Measurements from ENCODE around the gene PTGS1.
"Not testable (repeated sequence)": the region's sequence is repeated elsewhere in the genome, so short reads cannot be mapped to it uniquely, and the experiment has no call there.

PTGS1 gene

DNA sequence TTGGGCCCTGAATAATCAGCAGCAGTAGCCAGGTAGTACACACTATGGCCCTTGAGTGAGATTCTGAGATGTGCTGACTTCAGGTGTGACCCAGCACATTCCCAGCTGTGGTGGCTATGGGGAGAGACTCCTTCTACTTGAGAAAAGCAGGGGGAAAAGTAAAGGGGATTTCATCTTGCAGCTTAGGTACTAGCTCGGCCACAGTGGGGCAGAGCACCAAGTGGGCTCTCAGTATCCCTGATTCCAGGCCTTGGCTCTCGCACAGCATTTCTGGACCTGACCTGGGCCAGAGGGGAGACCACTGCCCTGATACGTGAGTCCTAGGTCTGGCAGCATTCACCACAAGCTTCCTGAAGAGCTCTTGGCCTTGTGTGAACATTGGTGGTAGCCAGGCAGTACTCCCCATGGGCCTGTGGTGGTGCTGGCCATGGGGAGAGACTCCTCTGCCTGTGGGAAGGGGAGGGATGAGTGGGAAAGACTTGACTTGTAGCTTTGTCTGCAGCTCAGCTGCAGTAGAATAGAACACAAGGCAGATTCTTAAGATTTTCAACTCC is 27.6 kb downstream of the PTGS1 start:
- Histone ChIP-seq H3K27me3 (ENCODE audit: control insufficient read depth, insufficient read depth, low read length) (no peaks in the 10 kb centered on the region), H3K79me2 (no peaks in the 10 kb centered on the region), H3K9me3 (ENCODE audit: control insufficient read depth, low read length) (no peaks in the 10 kb centered on the region), H3K4me1 (no peaks in the 10 kb centered on the region), H3K9ac (no peak overlapping the region), H3K36me3 (ENCODE audit: control insufficient read depth, insufficient read depth, low read length) (no peaks in the 10 kb centered on the region), H2AFZ (no peak overlapping the region), H3K4me3 (ENCODE audit: low read depth, low read length) (no peak overlapping the region), H3K4me2 (ENCODE audit: low read length) (no peak overlapping the region), H3K27ac (no peak overlapping the region)
- no peak for TF ChIP-seq CTCF (IDR thresholded peaks at IDR 0.05)

DNA sequence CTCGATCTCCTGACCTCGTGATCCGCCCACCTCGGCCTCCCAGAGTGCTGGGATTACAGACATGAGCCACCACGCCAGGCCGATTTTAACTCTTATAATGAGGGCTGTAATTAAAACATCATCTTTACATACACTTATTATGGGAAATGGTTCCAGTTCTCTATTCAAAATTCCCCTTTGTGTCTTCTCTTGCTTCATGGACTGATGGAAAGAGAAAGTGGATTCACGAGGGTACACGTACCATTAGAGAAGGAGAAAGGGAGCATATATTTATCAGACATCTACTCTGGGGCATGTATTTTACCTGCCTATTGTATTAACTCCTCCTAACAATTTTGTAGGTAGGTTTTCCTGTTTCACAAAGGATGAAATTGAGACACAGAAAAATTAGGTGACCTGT is 31.1 kb downstream of the PTGS1 start:
- H3K4me2 ChIP-seq (ENCODE audit: low read length): no peak overlapping the region
- H3K36me3 ChIP-seq (ENCODE audit: control insufficient read depth, insufficient read depth, low read length): no peaks in the 10 kb centered on the region
- no peaks in the 10 kb centered on the region for H3K27me3 ChIP-seq (ENCODE audit: control insufficient read depth, insufficient read depth, low read length)
- H3K9me3 ChIP-seq (ENCODE audit: control insufficient read depth, low read length): no peaks in the 10 kb centered on the region
- no peak overlapping the region for H3K4me3 ChIP-seq (ENCODE audit: low read depth, low read length)
- TF ChIP-seq CTCF (IDR thresholded peaks at IDR 0.05): no peak
- no peaks in the 10 kb centered on the region for H3K79me2 ChIP-seq
- no peak overlapping the region for H3K27ac ChIP-seq
- no peak overlapping the region for H2AFZ ChIP-seq
- no peaks in the 10 kb centered on the region for H3K4me1 ChIP-seq
- H3K9ac ChIP-seq: no peak overlapping the region

- no peak overlapping the region for H3K4me3 ChIP-seq (ENCODE audit: low read depth, low read length)
- no peaks in the 10 kb centered on the region for H3K79me2 ChIP-seq
- H3K27ac ChIP-seq: no peak overlapping the region
- no peaks in the 10 kb centered on the region for H3K4me1 ChIP-seq
- H3K4me2 ChIP-seq (ENCODE audit: low read length): no peak overlapping the region
- H2AFZ ChIP-seq: no peak overlapping the region
- H3K36me3 ChIP-seq (ENCODE audit: control insufficient read depth, insufficient read depth, low read length): no peaks in the 10 kb centered on the region
- no peak overlapping the region for H3K9ac ChIP-seq
- no peak for TF ChIP-seq CTCF (IDR thresholded peaks at IDR 0.05)
- H3K9me3 ChIP-seq (ENCODE audit: control insufficient read depth, low read length): no peaks in the 10 kb centered on the region
- H3K27me3 ChIP-seq (ENCODE audit: control insufficient read depth, insufficient read depth, low read length): no peaks in the 10 kb centered on the region
Observed at GRCh38 chr9:122402403-122402871, 31.6 kb downstream of the PTGS1 start.

- Histone ChIP-seq H3K9me3 (ENCODE audit: control insufficient read depth, low read length) (no peaks in the 10 kb centered on the region), H3K27ac (no peak overlapping the region), H3K4me1 (no peaks in the 10 kb centered on the region), H2AFZ (no peak overlapping the region), H3K4me2 (ENCODE audit: low read length) (no peak overlapping the region), H3K9ac (no peak overlapping the region), H3K79me2 (no peaks in the 10 kb centered on the region), H3K36me3 (ENCODE audit: control insufficient read depth, insufficient read depth, low read length) (no peaks in the 10 kb centered on the region), H3K27me3 (ENCODE audit: control insufficient read depth, insufficient read depth, low read length) (no peaks in the 10 kb centered on the region), H3K4me3 (ENCODE audit: low read depth, low read length) (no peak overlapping the region)
- no peak for TF ChIP-seq CTCF (IDR thresholded peaks at IDR 0.05)
Observed at GRCh38 chr9:122402874-122403273, 32.0 kb downstream of the PTGS1 start.

- Histone ChIP-seq H2AFZ (no peak overlapping the region), H3K27ac (no peak overlapping the region), H3K79me2 (no peaks in the 10 kb centered on the region), H3K9ac (no peak overlapping the region), H3K4me1 (no peaks in the 10 kb centered on the region), H3K9me3 (ENCODE audit: control insufficient read depth, low read length) (no peaks in the 10 kb centered on the region), H3K4me2 (ENCODE audit: low read length) (no peak overlapping the region), H3K36me3 (ENCODE audit: control insufficient read depth, insufficient read depth, low read length) (no peaks in the 10 kb centered on the region), H3K27me3 (ENCODE audit: control insufficient read depth, insufficient read depth, low read length) (no peaks in the 10 kb centered on the region), H3K4me3 (ENCODE audit: low read depth, low read length) (no peak overlapping the region)
- TF ChIP-seq CTCF (IDR thresholded peaks at IDR 0.05): no peak
Observed at GRCh38 chr9:122403381-122404000, 32.7 kb downstream of the PTGS1 start.

DNA sequence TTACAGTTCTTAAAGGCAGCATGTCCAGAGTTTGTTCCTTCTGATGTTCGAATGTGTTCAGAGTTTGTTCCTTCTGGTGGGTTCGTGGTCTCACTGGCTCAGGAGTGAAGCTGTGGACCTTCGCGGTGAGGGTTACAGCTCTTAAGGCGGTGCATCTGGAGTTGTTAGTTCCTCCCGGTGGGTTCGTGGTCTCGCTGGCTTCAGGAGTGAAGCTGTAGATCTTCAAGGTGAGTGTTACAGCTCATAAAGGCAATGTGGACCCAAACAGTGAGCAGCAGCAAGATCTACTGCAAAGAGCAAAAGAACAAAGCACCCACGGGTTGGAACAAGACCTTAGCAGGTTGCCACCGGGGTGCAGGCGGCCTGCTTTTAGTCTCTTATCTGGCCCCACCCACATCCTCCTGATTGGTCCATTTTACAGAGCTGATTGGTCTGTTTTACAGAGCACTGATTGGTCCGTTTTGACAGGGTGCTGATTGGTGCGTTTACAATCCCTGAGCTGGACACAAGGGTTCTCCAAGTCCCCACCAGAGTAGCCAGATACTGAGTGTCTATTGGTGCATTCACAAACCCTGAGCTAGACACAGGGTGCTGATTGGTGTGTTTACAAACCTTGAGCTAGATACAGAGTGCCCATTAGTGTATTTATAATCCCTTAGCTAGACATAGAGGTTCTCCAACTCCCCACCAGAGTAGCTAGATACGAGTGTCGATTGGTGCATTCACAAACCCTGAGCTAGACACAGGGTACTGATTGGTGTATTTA is 34.7 kb downstream of the PTGS1 start:
- not testable (repeated sequence) for H3K4me1 ChIP-seq; H3K4me3 ChIP-seq (ENCODE audit: low read depth, low read length); H3K27me3 ChIP-seq (ENCODE audit: control insufficient read depth, insufficient read depth, low read length); H2AFZ ChIP-seq; H3K27ac ChIP-seq; H3K36me3 ChIP-seq (ENCODE audit: control insufficient read depth, insufficient read depth, low read length); H3K9ac ChIP-seq; H3K9me3 ChIP-seq (ENCODE audit: control insufficient read depth, low read length); H3K4me2 ChIP-seq (ENCODE audit: low read length); H3K79me2 ChIP-seq
